Forelimb muscle (tissue), 1 donor: ENCODE data around the gene PRPF6. TPM values are rescaled to one million over a fixed set of nuclear protein-coding genes. Genes with fewer than 3 reads are reported as not detected.

Source experiments
- DNase-seq: peaks from one replicate; pipeline ENCODE4 v3.0.0-alpha.2; 2013; ENCODE audit warnings: low read depth
- polyA plus RNA-seq: library from polyadenylated mRNA; unstranded; fragments of 120-200 nt; gene quantifications from one replicate; pipeline ENCODE4 v1.2.1, GENCODE V29; 2013; ENCODE audit not compliant: insufficient read length

The PRPF6 gene
- polyA plus RNA-seq, 1 donor: 55.3 TPM

- no peak for DNase-seq
These were observed 35.8 kb upstream of the PRPF6 start for GRCh38 chr20:63945031-63945658.

GRCh38 chr20:63945921-63946920 lies 34.7 kb upstream of the PRPF6 start:
- no peak for DNase-seq

- no peak for DNase-seq
These were observed 33.8 kb upstream of the PRPF6 start for GRCh38 chr20:63946986-63947637.

- no peak for DNase-seq
These were observed 33.1 kb upstream of the PRPF6 start for GRCh38 chr20:63947638-63948456.

- DNase-seq: no peak
These were observed 30.1 kb upstream of the PRPF6 start for GRCh38 chr20:63950701-63951397.

GRCh38 chr20:63951398-63952209 lies 29.3 kb upstream of the PRPF6 start:
- no peak for DNase-seq

GRCh38 chr20:63952210-63952535 lies 28.8 kb upstream of the PRPF6 start:
- DNase-seq: no peak

GRCh38 chr20:63952769-63953168 lies 28.2 kb upstream of the PRPF6 start:
- DNase-seq: no peak

- DNase-seq: no peak
These were observed 27.0 kb upstream of the PRPF6 start for GRCh38 chr20:63953764-63954429.

- no peak for DNase-seq
These were observed 25.6 kb upstream of the PRPF6 start for GRCh38 chr20:63955281-63955826.

GRCh38 chr20:63955827-63956663 lies 24.9 kb upstream of the PRPF6 start, which contains the start of gene UCKL1:
Gene UCKL1 (minus strand): TSS chr20:63956416. CDS start chr20:63956372, 44 bp downstream.
- DNase-seq: peak; percentile 75

- no peak for DNase-seq
These were observed 24.3 kb upstream of the PRPF6 start for GRCh38 chr20:63956664-63957003.

GRCh38 chr20:63957004-63957689 lies 23.8 kb upstream of the PRPF6 start:
- no peak for DNase-seq

GRCh38 chr20:63957690-63958441 lies 23.1 kb upstream of the PRPF6 start:
- no peak for DNase-seq

GRCh38 chr20:63958471-63958870 lies 22.5 kb upstream of the PRPF6 start:
- DNase-seq: no peak

- DNase-seq: no peak
These were observed 21.8 kb upstream of the PRPF6 start for GRCh38 chr20:63958964-63959698.
